Karpas-422 (cell line): ENCODE measurements around the gene GTPBP3. TPM values are rescaled to one million over a fixed set of nuclear protein-coding genes. Genes with fewer than 3 reads are reported as not detected.
"Not testable (repeated sequence)": the region's sequence is repeated elsewhere in the genome, so short reads cannot be mapped to it uniquely, and the experiment has no call there.

Experiments
- DNase-seq: peaks from one replicate; pipeline ENCODE4 v3.0.0-alpha.2; 2015
- H2AFZ ChIP-seq: fragments of 200-600 bp; sonication (generic); 2 replicates; pipeline ENCODE4 v1.6.1; 2014; ENCODE audit warnings: antibody characterized with exemption, low read length, mixed read lengths
- H3K27ac ChIP-seq: fragments of 200-600 bp; sonication (generic); 2 replicates; pipeline ENCODE4 v1.5.1; 2014; ENCODE audit warnings: mild to moderate bottlenecking, low read length, moderate library complexity
- H3K27me3 ChIP-seq: fragments of 200-600 bp; sonication (generic); 2 replicates; pipeline ENCODE4 v1.6.1; 2014; ENCODE audit warnings: low read length, mixed read lengths
- H3K36me3 ChIP-seq: fragments of 200-600 bp; sonication (generic); 2 replicates; pipeline ENCODE4 v1.6.1; 2014; ENCODE audit warnings: low read length, mixed read lengths; ENCODE audit not compliant: insufficient read depth
- H3K4me1 ChIP-seq: fragments of 200-600 bp; sonication (generic); 2 replicates; pipeline ENCODE4 v1.6.1; 2014; ENCODE audit warnings: mild to moderate bottlenecking, low read length, mixed read lengths
- H3K4me2 ChIP-seq: fragments of 200-600 bp; sonication (generic); 2 replicates; pipeline ENCODE4 v1.6.1; 2014; ENCODE audit warnings: low read length, low read depth, mild to moderate bottlenecking; ENCODE audit not compliant: poor library complexity, severe bottlenecking
- H3K4me3 ChIP-seq: fragments of 200-600 bp; sonication (generic); 2 replicates; pipeline ENCODE4 v1.5.1; 2014; ENCODE audit warnings: mild to moderate bottlenecking, antibody characterized with exemption, low read length, mixed read lengths
- H3K79me2 ChIP-seq: fragments of 200-600 bp; sonication (generic); 2 replicates; pipeline ENCODE4 v1.6.1; 2014; ENCODE audit warnings: mild to moderate bottlenecking, low read length, mixed read lengths
- H3K9ac ChIP-seq: fragments of 200-600 bp; sonication (generic); 2 replicates; pipeline ENCODE4 v1.6.0; 2014; ENCODE audit warnings: low read length
- H3K9me2 ChIP-seq: fragments of 200-600 bp; sonication (generic), shearing (Covaris generic); replicated peaks from 2 replicates; pipeline ENCODE4 v1.6.0; 2014; ENCODE audit warnings: mild to moderate bottlenecking, low read length, moderate library complexity; ENCODE audit not compliant: insufficient read depth
- H3K9me3 ChIP-seq: fragments of 300-700, 200-600 bp; sonication (generic); 2 replicates; pipeline ENCODE4 v1.6.1; 2014; ENCODE audit warnings: low read length, mixed read lengths
- H4K20me1 ChIP-seq: fragments of 200-600 bp; sonication (generic); 2 replicates; pipeline ENCODE4 v1.6.1; 2014; ENCODE audit warnings: mild to moderate bottlenecking, antibody characterized with exemption, low read length, low read depth; ENCODE audit not compliant: insufficient read depth
- total RNA-seq: library from RNA; depleted of rRNA; stranded (reverse); fragments of >200 nt; shearing (Covaris generic); gene quantifications from 2 replicates; pipeline ENCODE4 v1.2.3, GENCODE V29; 2014; ENCODE audit warnings: low replicate concordance; rRNA removed

The GTPBP3 gene
- 29.3 and 88.1 TPM in 2 replicates for total RNA-seq

GRCh38 chr19:17336872-17337674 is at the start of gene GTPBP3:
TSS of gene GTPBP3 (plus strand) at chr19:17337553. CDS start at chr19:17337612, 59 bp downstream.
- Histone ChIP-seq H3K4me2 (peak within 1 kb of the TSS; percentile 99), H3K9ac (peak within 1 kb of the TSS; percentile 92), H3K27me3 (no peaks in the 10 kb centered on the region), H3K4me3 (peak within 1 kb of the TSS; percentile 91), H4K20me1 (no peaks in the 10 kb centered on the region), H3K4me1 (peaks cover 30% of the 10 kb centered on the region), H3K27ac (peak within 1 kb of the TSS; percentile 77), H2AFZ (peak within 1 kb of the TSS; percentile 98), H3K79me2 (peaks cover 9% of the 10 kb centered on the region), H3K9me2 (no peaks in the 10 kb centered on the region), H3K9me3 (no peaks in the 10 kb centered on the region), H3K36me3 (peaks cover 5% of the 10 kb centered on the region; the same call in 1 of the 2 replicates)
- peak; percentile 99 for DNase-seq

- peaks cover 10% of the 10 kb centered on the region for H3K36me3 ChIP-seq
- no peaks in the 10 kb centered on the region for H3K9me3 ChIP-seq
- H3K4me2 ChIP-seq = no peak overlapping the region
- H2AFZ ChIP-seq = no peak overlapping the region
- no peak overlapping the region for H3K9ac ChIP-seq
- H3K27ac ChIP-seq = no peak overlapping the region
- no peaks in the 10 kb centered on the region for H3K9me2 ChIP-seq
- no peak overlapping the region for H3K4me3 ChIP-seq
- no peaks in the 10 kb centered on the region for H3K27me3 ChIP-seq
- peak; percentile 86 for DNase-seq
- peaks cover 8% of the 10 kb centered on the region for H3K79me2 ChIP-seq
- H4K20me1 ChIP-seq = peaks cover 4% of the 10 kb centered on the region; the same call in 1 of the 2 replicates
- peaks cover 10% of the 10 kb centered on the region for H3K4me1 ChIP-seq
Measured at GRCh38 chr19:17289489-17289888, 47.9 kb upstream of the GTPBP3 start.

DNA sequence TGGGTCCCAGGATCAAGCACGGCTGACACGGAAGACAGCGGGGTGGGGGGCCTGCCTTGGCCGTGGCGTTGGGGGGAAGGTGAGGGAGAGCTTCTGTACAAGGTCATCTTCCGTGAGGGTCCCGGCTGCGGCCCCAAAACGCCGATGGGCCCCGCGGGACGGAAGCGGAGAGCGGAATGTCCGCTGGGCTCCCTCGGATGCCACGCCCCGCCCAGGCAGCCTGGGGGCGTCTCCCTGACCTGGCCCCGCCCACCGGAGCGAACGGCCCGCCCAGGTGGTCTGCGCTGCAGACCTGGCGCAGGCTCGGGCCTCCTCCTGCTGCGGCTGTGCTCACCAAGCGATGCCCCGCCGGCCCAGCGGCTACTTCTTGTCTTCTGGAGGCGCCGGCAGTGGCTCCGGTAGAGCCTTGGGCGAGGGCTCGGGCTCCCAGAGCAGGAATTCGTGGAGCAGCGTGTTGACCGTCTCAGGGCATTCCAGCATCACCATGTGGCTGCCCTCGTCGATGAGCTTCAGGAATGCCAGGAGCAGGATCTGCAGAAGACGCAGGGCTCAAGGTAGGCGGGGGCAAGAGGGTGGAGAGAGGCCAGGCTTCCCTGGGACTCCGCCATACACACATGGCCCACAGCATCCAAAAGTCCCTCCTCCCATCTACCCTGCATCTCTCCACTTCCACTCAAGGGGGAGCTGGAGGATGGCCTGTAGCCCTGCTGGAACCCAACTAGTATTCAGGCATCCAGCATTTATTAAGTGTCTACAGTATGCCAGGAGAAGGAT is 44.9 kb upstream of the GTPBP3 start:
- DNase-seq = peak; percentile 94
- Histone ChIP-seq H3K9ac (peak overlapping the region; percentile 78), H3K9me2 (no peaks in the 10 kb centered on the region), H4K20me1 (no peaks in the 10 kb centered on the region; the same call in 1 of the 2 replicates), H3K27me3 (no peaks in the 10 kb centered on the region), H3K36me3 (no peaks in the 10 kb centered on the region), H3K27ac (peak overlapping the region; percentile 30; the same call in 1 of the 2 replicates), H3K4me1 (peaks cover 10% of the 10 kb centered on the region), H3K4me2 (peak overlapping the region; percentile 75), H3K9me3 (no peaks in the 10 kb centered on the region), H3K4me3 (peak overlapping the region; percentile 72), H3K79me2 (peaks cover 8% of the 10 kb centered on the region), H2AFZ (peak overlapping the region; percentile 70; the same call in 1 of the 2 replicates)

GRCh38 chr19:17293605-17294004 is 43.7 kb upstream of the GTPBP3 start:
- Histone ChIP-seq H2AFZ (no peak overlapping the region), H3K36me3 (no peaks in the 10 kb centered on the region; the same call in 1 of the 2 replicates), H3K4me2 (peak overlapping the region; percentile 75), H3K9me2 (no peaks in the 10 kb centered on the region), H3K27ac (no peak overlapping the region), H3K79me2 (peaks cover 8% of the 10 kb centered on the region), H3K9ac (peak overlapping the region; percentile 78; the same call in 1 of the 2 replicates), H3K27me3 (no peaks in the 10 kb centered on the region), H3K4me3 (peak overlapping the region; percentile 20; the same call in 1 of the 2 replicates), H3K4me1 (peaks cover 10% of the 10 kb centered on the region), H3K9me3 (no peaks in the 10 kb centered on the region), H4K20me1 (no peaks in the 10 kb centered on the region; the same call in 1 of the 2 replicates)
- DNase-seq = no peak

- H3K27ac ChIP-seq = no peak overlapping the region
- peak; percentile 78 for DNase-seq
- H3K9me2 ChIP-seq = no peaks in the 10 kb centered on the region
- no peak overlapping the region for H3K4me3 ChIP-seq
- H3K79me2 ChIP-seq = peaks cover 8% of the 10 kb centered on the region
- no peaks in the 10 kb centered on the region for H3K27me3 ChIP-seq
- peaks cover 10% of the 10 kb centered on the region for H3K4me1 ChIP-seq
- no peaks in the 10 kb centered on the region; the same call in 1 of the 2 replicates for H4K20me1 ChIP-seq
- no peak overlapping the region for H3K4me2 ChIP-seq
- H3K9ac ChIP-seq = no peak overlapping the region
- no peak overlapping the region for H2AFZ ChIP-seq
- H3K36me3 ChIP-seq = no peaks in the 10 kb centered on the region; the same call in 1 of the 2 replicates
- H3K9me3 ChIP-seq = no peaks in the 10 kb centered on the region
Measured at GRCh38 chr19:17294051-17294891, 43.1 kb upstream of the GTPBP3 start.

- not testable (repeated sequence) for H3K27me3 ChIP-seq, H3K4me2 ChIP-seq, DNase-seq, H2AFZ ChIP-seq, H3K9me3 ChIP-seq, H3K9ac ChIP-seq, H4K20me1 ChIP-seq, H3K79me2 ChIP-seq, H3K4me3 ChIP-seq, H3K4me1 ChIP-seq, H3K27ac ChIP-seq, H3K36me3 ChIP-seq, H3K9me2 ChIP-seq
Measured at GRCh38 chr19:17295551-17295950, 41.8 kb upstream of the GTPBP3 start.

- Histone ChIP-seq H3K27me3 (no peaks in the 10 kb centered on the region), H3K9me3 (no peaks in the 10 kb centered on the region), H3K9me2 (no peaks in the 10 kb centered on the region), H3K9ac (no peak overlapping the region), H3K27ac (no peak overlapping the region), H3K4me1 (peaks cover 10% of the 10 kb centered on the region), H3K36me3 (no peaks in the 10 kb centered on the region; the same call in 1 of the 2 replicates), H3K79me2 (peaks cover 8% of the 10 kb centered on the region), H2AFZ (no peak overlapping the region), H3K4me2 (no peak overlapping the region), H4K20me1 (no peaks in the 10 kb centered on the region; the same call in 1 of the 2 replicates), H3K4me3 (no peak overlapping the region)
- no peak for DNase-seq
Measured at GRCh38 chr19:17296273-17296672, 41.1 kb upstream of the GTPBP3 start.
